GM12878 (cell line): ENCODE measurements around the gene TPK1. TPM values are rescaled to one million over a fixed set of nuclear protein-coding genes. Genes with fewer than 3 reads are reported as not detected.

ENCODE experiments used
- ATAC-seq: fragments of 200-7000 bp; cut with Tn5 transposase; 3 replicates; pipeline ENCODE4 v1.9.1; 2020; ENCODE audit warnings: mild to moderate bottlenecking, moderate library complexity
- BruUV-seq: library from RNA; stranded (reverse); fragments of 400-500 nt; replicated peaks from 2 replicates; lab custom pipeline; 2021; lab: Mats Ljungman, UMichigan
- CTCF ChIA-PET: fragments of 300-600 bp; sonication (Branson Sonifier 250); formaldehyde crosslinking; extraction: SDS; loops from one replicate; lab custom pipeline; 2021; ENCODE audit warnings: inconsistent platforms; lab: Yijun Ruan, JAX
- POLR2A ChIA-PET: fragments of 350-600 bp; formaldehyde crosslinking; extraction: SDS; loops from one replicate; lab custom pipeline; 2021; ENCODE audit warnings: inconsistent platforms; lab: Charles Lee
- RAD21 ChIA-PET: fragments of 300-600 bp; sonication (Branson Sonifier 250); formaldehyde crosslinking; loops from one replicate; lab custom pipeline; 2023; ENCODE audit warnings: antibody characterized with exemption; ENCODE audit not compliant: unreplicated experiment; lab: Charles Lee
- SMC1A ChIA-PET: fragments of 300-600 bp; sonication (Branson Sonifier 250); formaldehyde crosslinking; loops from one replicate; lab custom pipeline; 2023; ENCODE audit not compliant: unreplicated experiment, uncharacterized antibody; lab: Charles Lee
- DNase-seq: peaks from one replicate; pipeline ENCODE4 v3.0.0-alpha.2; 2011; ENCODE audit warnings: low read depth, low spot score
- FAIRE-seq: peaks from 3 replicates; lab custom pipeline; 2011; peaks lifted over from hg19 to GRCh38; lab: Jason Lieb, UNC
- H2AFZ ChIP-seq: 2 replicates; pipeline ENCODE4 v1.6.0; 2011; ENCODE audit warnings: low read depth, low read length, control low read depth; ENCODE audit not compliant: control insufficient read depth
- H3K27ac ChIP-seq: 2 replicates; pipeline ENCODE4 v1.5.1; 2011; ENCODE audit warnings: control low read depth; ENCODE audit not compliant: control insufficient read depth, insufficient read depth
- H3K27me3 ChIP-seq, 2 experiments: replicated peaks in 1 of 2; 2 replicates each; pipeline versions ENCODE4 v1.6.0 to v1.6.1; 2011; ENCODE audit warnings: low read length in 1 of 2; ENCODE audit not compliant: control insufficient read depth in 2 of 2, insufficient read depth in 2 of 2
- H3K36me3 ChIP-seq, 2 experiments: 2 replicates each; pipeline ENCODE4 v1.5.1; 2011; ENCODE audit warnings: low read length in 1 of 2; ENCODE audit not compliant: control insufficient read depth in 2 of 2, insufficient read depth in 2 of 2
- H3K4me1 ChIP-seq: 2 replicates; pipeline ENCODE4 v1.6.1; 2011; ENCODE audit warnings: mild to moderate bottlenecking, low read length, moderate library complexity, mixed read lengths; ENCODE audit not compliant: control insufficient read depth, insufficient read depth
- H3K4me2 ChIP-seq: 2 replicates; pipeline ENCODE4 v1.6.0; 2011; ENCODE audit warnings: control low read depth; ENCODE audit not compliant: control insufficient read depth, insufficient read depth
- H3K4me3 ChIP-seq: fragments of 200-600 bp; sonication (generic); 2 replicates; pipeline ENCODE4 v1.5.1; 2016
- H3K79me2 ChIP-seq: 2 replicates; pipeline ENCODE4 v1.6.0; 2011; ENCODE audit warnings: low read length; ENCODE audit not compliant: control insufficient read depth, insufficient read depth
- H3K9ac ChIP-seq: 2 replicates; pipeline ENCODE4 v1.8.0; 2011; ENCODE audit warnings: low read length, control low read depth, mixed read lengths; ENCODE audit not compliant: control insufficient read depth, insufficient read depth
- H3K9me3 ChIP-seq: replicated peaks from 3 replicates; pipeline ENCODE4 v1.5.1; 2011; ENCODE audit warnings: mild to moderate bottlenecking, low read length; ENCODE audit not compliant: control insufficient read depth, insufficient read depth
- H4K20me1 ChIP-seq: 2 replicates; pipeline ENCODE4 v1.6.0; 2011; ENCODE audit not compliant: control insufficient read depth, insufficient read depth
- EZH2 ChIP-seq: IDR thresholded peaks from 2 replicates; pipeline ENCODE4 v1.6.1; 2012; ENCODE audit warnings: low read depth, mild to moderate bottlenecking, control low read depth, inconsistent platforms, low read length, borderline replicate concordance; ENCODE audit not compliant: control insufficient read depth
- SMC3 ChIP-seq: IDR thresholded peaks from 2 replicates; pipeline ENCODE4 v1.6.1; 2011; ENCODE audit warnings: low read length, improper control_type of control experiment, borderline replicate concordance
- SUPT20H ChIP-seq: IDR thresholded peaks from 2 replicates; pipeline ENCODE4 v1.6.1; 2011; ENCODE audit warnings: low read depth, mild to moderate bottlenecking, low read length, moderate library complexity, borderline replicate concordance; ENCODE audit not compliant: control insufficient read depth
- USF2 ChIP-seq: IDR thresholded peaks from 2 replicates; pipeline ENCODE4 v1.6.1; 2011; ENCODE audit warnings: low read depth, low read length, improper control_type of control experiment, borderline replicate concordance
- WGBS: methylation state at CpG from one replicate; pipeline ENCODE4 v1.1.6; 2016; ENCODE audit warnings: low lambda C conversion rate; ENCODE audit not compliant: insufficient replicate concordance, insufficient coverage; ENCODE audit errors: missing lambda C conversion rate; 5-methylcytosine and 5-hydroxymethylcytosine counted together
- in situ Hi-C: fragments of 300-500 bp; cut with MboI; formaldehyde crosslinking; loops from 9 replicates; pipeline ENCODE4 v1.14.3; 2018; ENCODE audit warnings: mixed read lengths
- intact Hi-C: fragments of 100-400 bp; cut with micrococcal nuclease; formaldehyde crosslinking; loops from one replicate; pipeline ENCODE4 v1.14.2; 2022; ENCODE audit not compliant: unreplicated experiment
- polyA plus RNA-seq, 11 experiments: library from polyadenylated mRNA; depleted of rRNA in 4 of 11; unstranded in 6 of 11; stranded (reverse) in 5 of 11; fragments of >200 nt; fragmentation: Nextera tagmentation in 4 of 11; fragmentation: Illumina TruSeq in 1 of 11; extraction: Ambion mirVana in 4 of 11; extraction: Trizol in 1 of 11; gene quantifications; 1 replicate in 1 of 11; 2 replicates in 10 of 11; pipeline versions ENCODE4 v1.2.1 to v1.2.3, GENCODE V29; 2011 to 2016; ENCODE audit warnings: inconsistent platforms in 2 of 11, missing spikeins in 2 of 11, low read depth in 1 of 11
- total RNA-seq, 4 experiments: library from RNA; depleted of rRNA in 3 of 4; stranded (reverse); fragments of >200 nt in 3 of 4; fragmentation: Illumina TruSeq in 1 of 4; extraction: Trizol in 1 of 4; gene quantifications; 2 replicates each; pipeline versions ENCODE4 v1.2.1 to v1.2.3, GENCODE V29; 2013 to 2021
- TF ChIP-seq, protein P1 (sequence below): fragments of 450-650 bp; formaldehyde crosslinking; IDR thresholded peaks from 2 replicates; pipeline ENCODE4 v1.4.0; 2020; ENCODE audit warnings: mild to moderate bottlenecking, moderate library complexity

TPK1 gene
- total and polyA plus RNA-seq, 10 of the 15 experiments (the other 5 are each of a cell fraction or from before 2014, with no cell fraction given), result 7.1 to 19.0 (median 9.3) TPM

GRCh38 chr7:144527051-144527471, 308.8 kb downstream of the TPK1 start:
- ChIA-PET POLR2A (no interaction called here), SMC1A (no interaction called here), CTCF (interaction anchor here (2.0 kb wide), 1 partner anchor 9 kb away, joined by 4 read pairs; no protein-coding TSS in a partner anchor), RAD21 (no interaction called here)
- H3K4me2 ChIP-seq, result no peak overlapping the region
- DNase-seq, result no peak
- H3K36me3 ChIP-seq, result no peaks in the 10 kb centered on the region
- no peaks in the 10 kb centered on the region for H3K27me3 ChIP-seq
- H4K20me1 ChIP-seq, result no peaks in the 10 kb centered on the region
- H3K9me3 ChIP-seq, result no peaks in the 10 kb centered on the region
- no peak overlapping the region for H3K27ac ChIP-seq
- ATAC-seq, result no peak
- intact Hi-C loops, result no loop called here
- no TSS peak for BruUV-seq
- in situ Hi-C loops, result no loop called here
- H3K4me3 ChIP-seq, result no peak overlapping the region
- no peak for FAIRE-seq
- TF ChIP-seq, protein P1, sequence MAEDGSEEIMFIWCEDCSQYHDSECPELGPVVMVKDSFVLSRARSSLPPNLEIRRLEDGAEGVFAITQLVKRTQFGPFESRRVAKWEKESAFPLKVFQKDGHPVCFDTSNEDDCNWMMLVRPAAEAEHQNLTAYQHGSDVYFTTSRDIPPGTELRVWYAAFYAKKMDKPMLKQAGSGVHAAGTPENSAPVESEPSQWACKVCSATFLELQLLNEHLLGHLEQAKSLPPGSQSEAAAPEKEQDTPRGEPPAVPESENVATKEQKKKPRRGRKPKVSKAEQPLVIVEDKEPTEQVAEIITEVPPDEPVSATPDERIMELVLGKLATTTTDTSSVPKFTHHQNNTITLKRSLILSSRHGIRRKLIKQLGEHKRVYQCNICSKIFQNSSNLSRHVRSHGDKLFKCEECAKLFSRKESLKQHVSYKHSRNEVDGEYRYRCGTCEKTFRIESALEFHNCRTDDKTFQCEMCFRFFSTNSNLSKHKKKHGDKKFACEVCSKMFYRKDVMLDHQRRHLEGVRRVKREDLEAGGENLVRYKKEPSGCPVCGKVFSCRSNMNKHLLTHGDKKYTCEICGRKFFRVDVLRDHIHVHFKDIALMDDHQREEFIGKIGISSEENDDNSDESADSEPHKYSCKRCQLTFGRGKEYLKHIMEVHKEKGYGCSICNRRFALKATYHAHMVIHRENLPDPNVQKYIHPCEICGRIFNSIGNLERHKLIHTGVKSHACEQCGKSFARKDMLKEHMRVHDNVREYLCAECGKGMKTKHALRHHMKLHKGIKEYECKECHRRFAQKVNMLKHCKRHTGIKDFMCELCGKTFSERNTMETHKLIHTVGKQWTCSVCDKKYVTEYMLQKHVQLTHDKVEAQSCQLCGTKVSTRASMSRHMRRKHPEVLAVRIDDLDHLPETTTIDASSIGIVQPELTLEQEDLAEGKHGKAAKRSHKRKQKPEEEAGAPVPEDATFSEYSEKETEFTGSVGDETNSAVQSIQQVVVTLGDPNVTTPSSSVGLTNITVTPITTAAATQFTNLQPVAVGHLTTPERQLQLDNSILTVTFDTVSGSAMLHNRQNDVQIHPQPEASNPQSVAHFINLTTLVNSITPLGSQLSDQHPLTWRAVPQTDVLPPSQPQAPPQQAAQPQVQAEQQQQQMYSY (CRISPR knock-in tag), result no peak
- TF ChIP-seq SUPT20H (no peak), EZH2 (no peak), SMC3 (no peak), USF2 (no peak)
- 83% methylated on average over 13 of the region's 13 CpGs for WGBS
- H2AFZ ChIP-seq, result no peak overlapping the region
- H3K4me1 ChIP-seq, result peaks cover 10% of the 10 kb centered on the region; the same call in 1 of the 2 replicates
- no peaks in the 10 kb centered on the region for H3K79me2 ChIP-seq
- H3K9ac ChIP-seq, result no peak overlapping the region
